Mammary epithelial cell (primary cell): ENCODE results near the gene PAQR5.

Experiments
- CTCF ChIP-seq, 2 donors: IDR thresholded peaks in 1 of 2; conservative IDR thresholded peaks in 1 of 2; 2 replicates each; pipeline ENCODE4 v1.5.1; 2011 to 2012; ENCODE audit warnings: inconsistent platforms in 2 of 2, low read length in 2 of 2, mild to moderate bottlenecking in 2 of 2, control low read depth in 1 of 2, low read depth in 1 of 2; ENCODE audit not compliant: insufficient read depth in 1 of 2; ENCODE audit errors: extremely low read depth in 1 of 2
- EZH2 ChIP-seq: IDR thresholded peaks from 2 replicates; pipeline ENCODE4 v1.6.1; 2012; ENCODE audit warnings: low read length, inconsistent platforms, borderline replicate concordance

DNA sequence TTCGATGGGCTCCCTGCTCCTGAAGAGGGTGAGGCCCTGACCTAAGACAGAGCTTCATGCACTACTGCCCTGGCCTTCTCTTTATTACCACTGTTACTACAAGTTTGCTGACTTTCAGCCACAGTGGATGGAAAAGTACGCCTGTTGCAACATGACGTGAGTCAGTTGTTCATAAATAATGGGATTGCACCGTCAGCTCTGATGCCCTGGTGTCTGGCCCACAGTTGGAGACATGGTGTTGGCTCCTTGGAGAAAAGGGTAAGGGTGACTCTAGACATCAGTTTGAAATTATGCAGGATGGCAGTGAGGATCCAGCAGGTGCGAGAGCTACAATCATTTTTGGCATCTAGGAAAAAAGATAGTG, 5.5 kb downstream of the PAQR5 start:
- TF ChIP-seq EZH2 (no peak), CTCF (conservative IDR thresholded peaks at IDR 0.05 in 1 of 2, IDR thresholded peaks at IDR 0.05 in 1 of 2; ENCODE audit: extremely low read depth in 1 of 2, insufficient read depth in 1 of 2, low read depth in 1 of 2, low read length in 2 of 2) (no peak)
